Endothelial cell of umbilical vein (primary cell): ENCODE results near the gene XIST. TPM values are rescaled to one million over a fixed set of nuclear protein-coding genes. Genes with fewer than 3 reads are reported as not detected.

Source experiments
- BruUV-seq: library from RNA; stranded (reverse); fragments of 400-500 nt; replicated peaks from 2 replicates; lab custom pipeline; 2021; lab: Mats Ljungman, UMichigan
- CTCF ChIA-PET: fragments of 300-600, 350-600 bp; sonication (Branson Sonifier 250); formaldehyde crosslinking; loops from one replicate; lab custom pipeline; 2021; ENCODE audit warnings: antibody characterized with exemption, inconsistent platforms; lab: Charles Lee
- POLR2A ChIA-PET: fragments of 300-600, 350-600 bp; sonication (Branson Sonifier 250); formaldehyde crosslinking; loops from one replicate; lab custom pipeline; 2021; ENCODE audit warnings: antibody characterized with exemption, inconsistent platforms; lab: Charles Lee
- DNase-seq: peaks from one replicate; pipeline ENCODE4 v3.0.0-alpha.2; 2011; ENCODE audit warnings: low read depth, low spot score
- FAIRE-seq: peaks from 2 replicates; lab custom pipeline; 2011; peaks lifted over from hg19 to GRCh38; lab: Jason Lieb, UNC
- H2AFZ ChIP-seq: 2 replicates; pipeline ENCODE4 v1.6.0; 2012; ENCODE audit warnings: low read depth, low read length, control low read depth, inconsistent platforms
- H3K27ac ChIP-seq: 2 replicates; pipeline ENCODE4 v1.5.1; 2011; ENCODE audit warnings: low read depth, mild to moderate bottlenecking, control low read depth, low read length, moderate library complexity; ENCODE audit not compliant: insufficient read depth
- H3K27me3 ChIP-seq, 2 experiments: 2 replicates each; pipeline versions ENCODE4 v1.6.0 to v1.6.1; 2011; ENCODE audit warnings: low read length in 2 of 2, mixed read lengths in 1 of 2; ENCODE audit not compliant: control insufficient read depth in 2 of 2, insufficient read depth in 2 of 2
- H3K36me3 ChIP-seq, 2 experiments: 2 replicates in 1 of 2; 3 replicates in 1 of 2; pipeline ENCODE4 v1.5.1; 2011; ENCODE audit warnings: low read length in 2 of 2, mild to moderate bottlenecking in 1 of 2, moderate library complexity in 1 of 2; ENCODE audit not compliant: control insufficient read depth in 2 of 2, insufficient read depth in 2 of 2; ENCODE audit errors: extremely low read depth in 1 of 2
- H3K4me1 ChIP-seq: 3 replicates; pipeline ENCODE4 v1.5.1; 2011; ENCODE audit warnings: mild to moderate bottlenecking, low read length; ENCODE audit not compliant: control insufficient read depth, insufficient read depth; ENCODE audit errors: extremely low read depth
- H3K4me2 ChIP-seq: 2 replicates; pipeline ENCODE4 v1.6.1; 2011; ENCODE audit warnings: low read length, control low read depth, mixed read lengths; ENCODE audit not compliant: insufficient read depth
- H3K4me3 ChIP-seq, 3 experiments: fragments of 200-600 bp in 1 of 3; sonication (generic), shearing (Covaris generic) in 1 of 3; replicated peaks in 1 of 3; 2 replicates each; pipeline ENCODE4 v1.5.1; 2011 to 2016; ENCODE audit warnings: control low read depth in 3 of 3, low read length in 3 of 3, mild to moderate bottlenecking in 2 of 3, inconsistent platforms in 1 of 3, low read depth in 1 of 3, moderate library complexity in 1 of 3; ENCODE audit not compliant: insufficient read depth in 1 of 3
- H3K79me2 ChIP-seq: 2 replicates; pipeline ENCODE4 v1.6.0; 2012; ENCODE audit warnings: low read length, inconsistent platforms; ENCODE audit not compliant: control insufficient read depth, insufficient read depth
- H3K9ac ChIP-seq: replicated peaks from 2 replicates; pipeline ENCODE3; 2011; ENCODE audit warnings: low read length, control low read depth; ENCODE audit not compliant: insufficient read depth; ENCODE audit errors: extremely low read depth
- H3K9me1 ChIP-seq: replicated peaks from 3 replicates; pipeline ENCODE4 v1.6.0; 2011; ENCODE audit warnings: mild to moderate bottlenecking, low read length; ENCODE audit not compliant: control insufficient read depth, insufficient read depth; ENCODE audit errors: extremely low read depth
- H3K9me3 ChIP-seq: replicated peaks from 2 replicates; pipeline ENCODE4 v1.5.1; 2012; ENCODE audit warnings: low read length, inconsistent platforms; ENCODE audit not compliant: control insufficient read depth, insufficient read depth
- H4K20me1 ChIP-seq: replicated peaks from 2 replicates; pipeline ENCODE3; 2011; ENCODE audit warnings: mild to moderate bottlenecking, low read length; ENCODE audit not compliant: control insufficient read depth, insufficient read depth; ENCODE audit errors: extremely low read depth
- CTCF ChIP-seq, 2 donors: IDR thresholded peaks; 1 replicate in 1 of 2; 2 replicates in 1 of 2; pipeline ENCODE4 v1.5.1; 2011; ENCODE audit warnings: low read length in 2 of 2, mild to moderate bottlenecking in 2 of 2, moderate library complexity in 2 of 2, control low read depth in 1 of 2, inconsistent platforms in 1 of 2, low read depth in 1 of 2; ENCODE audit not compliant: insufficient read depth in 1 of 2; ENCODE audit errors: extremely low read depth in 1 of 2
- EZH2 ChIP-seq: IDR thresholded peaks from 2 replicates; pipeline ENCODE4 v1.6.1; 2012; ENCODE audit warnings: borderline replicate concordance, low read depth, mild to moderate bottlenecking, moderate library complexity, low read length, inconsistent platforms; ENCODE audit not compliant: severe bottlenecking
- FOS ChIP-seq: IDR thresholded peaks from 2 replicates; pipeline ENCODE4 v1.6.1; 2011; ENCODE audit warnings: mild to moderate bottlenecking, low read length, moderate library complexity, borderline replicate concordance; ENCODE audit not compliant: insufficient read depth
- GATA2 ChIP-seq: IDR thresholded peaks from 2 replicates; pipeline ENCODE4 v1.7.0; 2011; ENCODE audit warnings: low read depth, mild to moderate bottlenecking, moderate library complexity, mixed read lengths, low read length; ENCODE audit not compliant: insufficient read length, insufficient read depth
- JUN ChIP-seq: IDR thresholded peaks from 2 replicates; pipeline ENCODE4 v1.6.1; 2011; ENCODE audit warnings: borderline replicate concordance, low read depth; ENCODE audit not compliant: insufficient read length, insufficient read depth
- MAX ChIP-seq: IDR thresholded peaks from 2 replicates; pipeline ENCODE4 v1.6.1; 2011; ENCODE audit not compliant: insufficient read depth, insufficient read length
- MYC ChIP-seq: IDR thresholded peaks from one replicate; pipeline ENCODE4 v1.6.1; 2011; ENCODE audit warnings: mild to moderate bottlenecking, low read depth, low read length
- POLR2A ChIP-seq: IDR thresholded peaks from 2 replicates; pipeline ENCODE4 v1.6.1; 2012; ENCODE audit warnings: low read depth, mild to moderate bottlenecking, control low read depth, low read length
- POLR2AphosphoS5 ChIP-seq: IDR thresholded peaks from 2 replicates; pipeline ENCODE4 v1.6.1; 2012; ENCODE audit warnings: low read depth, mild to moderate bottlenecking, control low read depth, low read length, moderate library complexity; ENCODE audit not compliant: insufficient read depth
- dilution Hi-C: fragments of 300-500 bp; cut with MboI; formaldehyde crosslinking; loops from one replicate; pipeline ENCODE4 v1.15.0; 2019; ENCODE audit warnings: low sequenced_read_pairs; ENCODE audit not compliant: extremely low pct_ligation_motif_present
- intact Hi-C: fragments of 100-400 bp; cut with micrococcal nuclease; formaldehyde crosslinking; loops from one replicate; pipeline ENCODE4 v1.10.0; 2022
- polyA plus RNA-seq, 4 experiments: library from polyadenylated mRNA; depleted of rRNA in 3 of 4; stranded (reverse) in 3 of 4; unstranded in 1 of 4; fragments of >200 nt; gene quantifications; 2 replicates each; pipeline versions ENCODE4 v1.2.1 to v1.2.3, GENCODE V29; 2011 to 2012; ENCODE audit warnings: missing spikeins in 1 of 4
- total RNA-seq: library from RNA; stranded (reverse); gene quantifications from 2 replicates; pipeline ENCODE4 v1.2.3, GENCODE V29; 2021

Gene XIST
- total and polyA plus RNA-seq, 2 donors (not counting 3 experiments of a cell fraction or from before 2014, with no cell fraction given) = 0.03 to 0.07 TPM

GRCh38 chrX:73832319-73832718 lies 20.2 kb downstream of the XIST start:
- H3K27me3 ChIP-seq = no peaks in the 10 kb centered on the region
- H3K4me3 ChIP-seq = no peak overlapping the region
- FAIRE-seq (no peak), DNase-seq (no peak)
- intact Hi-C loops = no loop called here
- H3K79me2 ChIP-seq = no peaks in the 10 kb centered on the region
- no TSS peak for BruUV-seq
- no peaks in the 10 kb centered on the region for H4K20me1 ChIP-seq
- no peak overlapping the region for H2AFZ ChIP-seq
- CTCF ChIA-PET = no interaction called here
- POLR2A ChIA-PET = no interaction called here
- H3K9ac ChIP-seq = no peak overlapping the region
- no peaks in the 10 kb centered on the region for H3K36me3 ChIP-seq
- no peak overlapping the region for H3K27ac ChIP-seq
- no peaks in the 10 kb centered on the region for H3K4me1 ChIP-seq
- no peaks in the 10 kb centered on the region for H3K9me3 ChIP-seq
- no peaks in the 10 kb centered on the region for H3K9me1 ChIP-seq
- no peak overlapping the region for H3K4me2 ChIP-seq
- TF ChIP-seq EZH2 (no peak), POLR2A (no peak), CTCF (IDR thresholded peaks at IDR 0.05; ENCODE audit: extremely low read depth in 1 of 2, insufficient read depth in 1 of 2, low read depth in 1 of 2, low read length in 2 of 2) (no peak), JUN (no peak), MYC (no peak), MAX (no peak), FOS (no peak), GATA2 (no peak), POLR2AphosphoS5 (no peak)
- dilution Hi-C loops = no loop called here
